Astrocyte (in vitro differentiated cells and primary cell): ENCODE data around the gene PANX2. TPM values are rescaled to one million over a fixed set of nuclear protein-coding genes. Genes with fewer than 3 reads are reported as not detected.

ENCODE experiments used
- DNase-seq: peaks from one replicate; pipeline ENCODE4 v3.0.0-alpha.2; 2010; ENCODE audit warnings: low read depth
- FAIRE-seq: peaks from 2 replicates; lab custom pipeline; 2011; peaks lifted over from hg19 to GRCh38; lab: Jason Lieb, UNC
- H2AFZ ChIP-seq: 2 replicates; pipeline ENCODE4 v1.6.0; 2012; ENCODE audit warnings: low read depth, low read length, inconsistent platforms
- H3K27ac ChIP-seq: 2 replicates; pipeline ENCODE4 v1.5.1; 2011; ENCODE audit warnings: low read depth, low read length, inconsistent platforms
- H3K27me3 ChIP-seq: 2 replicates; pipeline ENCODE4 v1.6.0; 2011; ENCODE audit warnings: low read length, inconsistent platforms; ENCODE audit not compliant: insufficient read depth
- H3K36me3 ChIP-seq: 2 replicates; pipeline ENCODE4 v1.5.1; 2011; ENCODE audit warnings: low read length, inconsistent platforms; ENCODE audit not compliant: insufficient read depth
- H3K4me1 ChIP-seq: 2 replicates; pipeline ENCODE4 v1.5.1; 2011; ENCODE audit warnings: low read length, inconsistent platforms; ENCODE audit not compliant: insufficient read depth
- H3K4me2 ChIP-seq: 2 replicates; pipeline ENCODE4 v1.6.0; 2012; ENCODE audit warnings: low read length, inconsistent platforms
- H3K4me3 ChIP-seq: 2 replicates; pipeline ENCODE4 v1.5.1; 2011; ENCODE audit warnings: low read depth, mild to moderate bottlenecking, low read length, inconsistent platforms; ENCODE audit not compliant: insufficient read depth
- H3K79me2 ChIP-seq: 2 replicates; pipeline ENCODE4 v1.6.0; 2012; ENCODE audit warnings: mild to moderate bottlenecking, low read length, inconsistent platforms; ENCODE audit not compliant: insufficient read depth
- H3K9ac ChIP-seq: 2 replicates; pipeline ENCODE4 v1.6.0; 2012; ENCODE audit warnings: mild to moderate bottlenecking, low read length, inconsistent platforms
- H3K9me3 ChIP-seq: 2 replicates; pipeline ENCODE4 v1.5.1; 2012; ENCODE audit warnings: low read depth, mild to moderate bottlenecking, low read length, inconsistent platforms; ENCODE audit not compliant: insufficient read depth
- H4K20me1 ChIP-seq: 2 replicates; pipeline ENCODE4 v1.6.0; 2012; ENCODE audit warnings: low read length, inconsistent platforms; ENCODE audit not compliant: insufficient read depth
- H3K27ac Mint-ChIP-seq: one replicate; pipeline ENCODE4 v1.8.0; 2021; ENCODE audit warnings: mild to moderate bottlenecking, mixed read lengths; ENCODE audit not compliant: unreplicated experiment
- H3K27me3 Mint-ChIP-seq: one replicate; pipeline ENCODE4 v1.8.0; 2021; ENCODE audit warnings: low read depth, mixed read lengths; ENCODE audit not compliant: unreplicated experiment
- H3K36me3 Mint-ChIP-seq: one replicate; pipeline ENCODE4 v1.8.0; 2021; ENCODE audit warnings: low read depth, mixed read lengths; ENCODE audit not compliant: unreplicated experiment
- H3K4me1 Mint-ChIP-seq: one replicate; pipeline ENCODE4 v1.8.0; 2021; ENCODE audit warnings: low read depth, mixed read lengths; ENCODE audit not compliant: unreplicated experiment
- H3K4me3 Mint-ChIP-seq: one replicate; pipeline ENCODE4 v1.8.0; 2021; ENCODE audit warnings: mild to moderate bottlenecking, moderate library complexity, mixed read lengths; ENCODE audit not compliant: unreplicated experiment
- H3K9me3 Mint-ChIP-seq: one replicate; pipeline ENCODE4 v1.8.0; 2021; ENCODE audit warnings: mild to moderate bottlenecking, mixed read lengths; ENCODE audit not compliant: unreplicated experiment
- CTCF ChIP-seq: IDR thresholded peaks from 2 replicates; pipeline ENCODE4 v1.5.1; 2011; ENCODE audit warnings: low read depth, mild to moderate bottlenecking, inconsistent platforms, low read length, moderate library complexity; ENCODE audit not compliant: insufficient read depth
- EZH2 ChIP-seq: IDR thresholded peaks from 2 replicates; pipeline ENCODE4 v1.6.1; 2012; ENCODE audit warnings: mild to moderate bottlenecking, low read length, inconsistent platforms; ENCODE audit not compliant: insufficient read depth
- total RNA-seq: library from RNA; stranded (reverse); gene quantifications from 2 replicates; pipeline ENCODE4 v1.2.1, GENCODE V29; 2021

The PANX2 gene
- total RNA-seq, 1 donor from 2014 or later: 2.3 TPM

- H3K9ac ChIP-seq: no peak overlapping the region
- peaks cover 55% of the 10 kb centered on the region for H3K79me2 ChIP-seq
- no peak overlapping the region for H3K27ac ChIP-seq
- no peak for FAIRE-seq
- H3K27me3 ChIP-seq: no peaks in the 10 kb centered on the region
- Mint-ChIP-seq H3K9me3 (no peaks in the 10 kb centered on the region), H3K4me1 (no peaks in the 10 kb centered on the region), H3K4me3 (no peak overlapping the region), H3K27ac (no peak overlapping the region), H3K36me3 (peaks cover 19% of the 10 kb centered on the region), H3K27me3 (no peaks in the 10 kb centered on the region)
- H3K9me3 ChIP-seq: no peaks in the 10 kb centered on the region
- DNase-seq: no peak
- H2AFZ ChIP-seq: no peak overlapping the region
- H3K4me3 ChIP-seq: no peak overlapping the region
- peaks cover 17% of the 10 kb centered on the region for H3K36me3 ChIP-seq
- H3K4me2 ChIP-seq: no peak overlapping the region
- peaks cover 86% of the 10 kb centered on the region for H4K20me1 ChIP-seq
- no peak for TF ChIP-seq CTCF
- no peak for TF ChIP-seq EZH2
- peaks cover 6% of the 10 kb centered on the region for H3K4me1 ChIP-seq
These were observed 36.1 kb downstream of the PANX2 start for GRCh38 chr22:50206599-50206998.

- Histone ChIP-seq H2AFZ (no peak overlapping the region), H4K20me1 (peaks cover 83% of the 10 kb centered on the region), H3K4me3 (no peak overlapping the region), H3K27ac (no peak overlapping the region), H3K9ac (no peak overlapping the region), H3K9me3 (no peaks in the 10 kb centered on the region), H3K36me3 (peaks cover 18% of the 10 kb centered on the region), H3K4me2 (no peak overlapping the region), H3K79me2 (peaks cover 53% of the 10 kb centered on the region), H3K27me3 (no peaks in the 10 kb centered on the region), H3K4me1 (no peaks in the 10 kb centered on the region)
- Mint-ChIP-seq H3K36me3 (peaks cover 23% of the 10 kb centered on the region), H3K4me3 (no peak overlapping the region), H3K4me1 (no peaks in the 10 kb centered on the region), H3K27me3 (no peaks in the 10 kb centered on the region), H3K9me3 (no peaks in the 10 kb centered on the region), H3K27ac (peak overlapping the region; percentile 47)
- DNase-seq (no peak), FAIRE-seq (no peak)
- TF ChIP-seq EZH2 (no peak), CTCF (no peak)
These were observed 37.0 kb downstream of the PANX2 start for GRCh38 chr22:50207383-50208140.

- Histone ChIP-seq H3K27me3 (no peaks in the 10 kb centered on the region), H4K20me1 (peaks cover 84% of the 10 kb centered on the region), H3K4me2 (no peak overlapping the region), H3K9ac (no peak overlapping the region), H2AFZ (no peak overlapping the region), H3K4me1 (no peaks in the 10 kb centered on the region), H3K4me3 (no peak overlapping the region), H3K9me3 (no peaks in the 10 kb centered on the region), H3K27ac (no peak overlapping the region), H3K36me3 (peaks cover 21% of the 10 kb centered on the region), H3K79me2 (peaks cover 53% of the 10 kb centered on the region)
- H3K4me3 Mint-ChIP-seq: no peak overlapping the region
- H3K27ac Mint-ChIP-seq: no peak overlapping the region
- H3K9me3 Mint-ChIP-seq: no peaks in the 10 kb centered on the region
- H3K27me3 Mint-ChIP-seq: no peaks in the 10 kb centered on the region
- peaks cover 21% of the 10 kb centered on the region for H3K36me3 Mint-ChIP-seq
- H3K4me1 Mint-ChIP-seq: no peaks in the 10 kb centered on the region
- no peak for FAIRE-seq
- TF ChIP-seq EZH2: no peak
- TF ChIP-seq CTCF: no peak
- no peak for DNase-seq
These were observed 38.0 kb downstream of the PANX2 start for GRCh38 chr22:50208430-50208938.
